Subcutaneous adipose tissue (tissue), 4 donors: ENCODE data around the gene AGRN. TPM values are rescaled to one million over a fixed set of nuclear protein-coding genes. Genes with fewer than 3 reads are reported as not detected.

ENCODE experiments used
- total RNA-seq, 4 donors: library from RNA; depleted of rRNA; stranded (reverse); fragments of >200 nt; gene quantifications; one replicate each; pipeline ENCODE4 v1.1.0, GENCODE V29; 2016
- TF ChIP-seq, protein P1 (sequence below): fragments of 450-650 bp; IDR thresholded peaks from one replicate; pipeline ENCODE4 v1.5.1; 2016; ENCODE audit warnings: low read depth, mild to moderate bottlenecking, control low read depth, antibody characterized with exemption, moderate library complexity

AGRN gene
- total RNA-seq, 4 donors from 2014 or later: 3.8 to 13.2 (median 10.5) TPM

GRCh38 chr1:1060281-1061000 lies 40.5 kb downstream of the AGRN start:
- TF ChIP-seq, protein P1, sequence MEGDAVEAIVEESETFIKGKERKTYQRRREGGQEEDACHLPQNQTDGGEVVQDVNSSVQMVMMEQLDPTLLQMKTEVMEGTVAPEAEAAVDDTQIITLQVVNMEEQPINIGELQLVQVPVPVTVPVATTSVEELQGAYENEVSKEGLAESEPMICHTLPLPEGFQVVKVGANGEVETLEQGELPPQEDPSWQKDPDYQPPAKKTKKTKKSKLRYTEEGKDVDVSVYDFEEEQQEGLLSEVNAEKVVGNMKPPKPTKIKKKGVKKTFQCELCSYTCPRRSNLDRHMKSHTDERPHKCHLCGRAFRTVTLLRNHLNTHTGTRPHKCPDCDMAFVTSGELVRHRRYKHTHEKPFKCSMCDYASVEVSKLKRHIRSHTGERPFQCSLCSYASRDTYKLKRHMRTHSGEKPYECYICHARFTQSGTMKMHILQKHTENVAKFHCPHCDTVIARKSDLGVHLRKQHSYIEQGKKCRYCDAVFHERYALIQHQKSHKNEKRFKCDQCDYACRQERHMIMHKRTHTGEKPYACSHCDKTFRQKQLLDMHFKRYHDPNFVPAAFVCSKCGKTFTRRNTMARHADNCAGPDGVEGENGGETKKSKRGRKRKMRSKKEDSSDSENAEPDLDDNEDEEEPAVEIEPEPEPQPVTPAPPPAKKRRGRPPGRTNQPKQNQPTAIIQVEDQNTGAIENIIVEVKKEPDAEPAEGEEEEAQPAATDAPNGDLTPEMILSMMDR: no peak

DNA sequence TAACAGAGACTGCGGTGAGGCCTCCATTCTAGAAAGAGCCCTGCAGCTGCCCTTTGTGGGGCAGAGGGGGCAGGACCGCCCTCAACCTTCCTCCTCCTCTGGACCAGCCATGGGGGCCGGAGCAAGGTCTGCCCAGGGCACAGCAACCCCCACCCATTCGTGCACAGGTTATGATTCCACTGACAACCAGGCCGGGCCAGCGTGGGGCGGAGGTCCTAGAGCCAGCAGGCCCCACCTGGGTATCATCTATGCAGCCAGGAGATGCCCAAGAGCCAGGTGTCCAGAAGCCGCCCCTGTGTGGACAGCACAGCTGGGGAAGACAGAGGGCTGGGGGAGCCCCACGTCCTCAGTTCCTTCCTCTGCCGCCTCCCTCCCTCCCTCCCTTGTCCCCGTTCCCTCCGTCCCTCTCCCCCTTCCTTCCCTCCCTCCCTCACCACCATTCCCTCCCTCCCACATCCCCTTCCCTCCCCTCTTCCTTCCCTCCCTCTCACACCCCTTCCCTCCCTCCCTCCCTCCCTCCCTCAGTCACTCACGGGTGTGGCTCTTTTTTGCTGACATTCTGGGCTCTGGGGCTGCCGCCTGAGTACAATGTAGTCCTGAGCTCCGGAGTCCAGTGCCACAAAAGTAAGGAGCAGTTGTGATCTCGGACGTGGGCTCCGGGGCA lies 41.9 kb downstream of the AGRN start:
- TF ChIP-seq, protein P1: no peak

DNA sequence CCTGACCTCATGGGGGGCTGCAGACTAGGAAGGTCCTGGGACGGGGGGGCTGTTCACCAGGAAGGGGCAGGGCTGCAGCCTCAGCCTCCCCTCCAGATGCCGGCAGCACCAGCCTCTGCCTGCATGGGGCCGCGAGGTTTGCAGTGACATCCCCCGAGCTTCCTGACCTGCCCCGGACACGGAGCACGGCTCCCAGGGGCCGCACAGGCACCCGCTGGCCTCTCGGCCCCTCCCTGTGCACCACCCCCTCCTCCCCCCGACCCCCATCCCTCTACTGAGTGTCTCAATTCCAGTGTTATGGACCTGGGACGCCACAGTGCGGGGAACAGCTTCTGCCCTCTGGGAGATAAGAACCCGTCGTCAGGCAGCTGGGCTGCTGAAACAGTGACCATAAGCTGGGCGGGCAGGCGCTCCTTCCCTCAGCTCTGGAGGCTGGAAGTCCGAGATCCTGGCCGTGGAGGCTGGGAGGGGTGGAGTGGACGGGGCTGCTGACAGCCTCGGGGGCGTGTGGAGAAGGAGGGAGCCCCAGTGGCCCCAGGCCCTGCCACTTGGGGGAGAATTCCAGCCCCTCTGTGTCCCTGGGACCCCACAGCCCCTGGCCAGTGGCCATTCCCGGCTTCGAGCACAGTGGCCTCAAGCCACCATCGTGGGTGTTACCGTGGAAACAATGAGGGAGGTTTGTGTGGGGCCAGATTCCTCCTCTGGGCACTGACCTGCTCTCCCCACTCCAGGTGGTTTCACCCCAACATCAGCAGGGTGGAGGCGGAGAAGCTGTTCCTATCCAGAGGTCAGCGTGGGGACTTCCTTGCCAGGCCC lies 42.6 kb downstream of the AGRN start:
- TF ChIP-seq, protein P1: no peak

- TF ChIP-seq, protein P1: no peak
Observed at GRCh38 chr1:1063261-1063944, 43.5 kb downstream of the AGRN start.

DNA sequence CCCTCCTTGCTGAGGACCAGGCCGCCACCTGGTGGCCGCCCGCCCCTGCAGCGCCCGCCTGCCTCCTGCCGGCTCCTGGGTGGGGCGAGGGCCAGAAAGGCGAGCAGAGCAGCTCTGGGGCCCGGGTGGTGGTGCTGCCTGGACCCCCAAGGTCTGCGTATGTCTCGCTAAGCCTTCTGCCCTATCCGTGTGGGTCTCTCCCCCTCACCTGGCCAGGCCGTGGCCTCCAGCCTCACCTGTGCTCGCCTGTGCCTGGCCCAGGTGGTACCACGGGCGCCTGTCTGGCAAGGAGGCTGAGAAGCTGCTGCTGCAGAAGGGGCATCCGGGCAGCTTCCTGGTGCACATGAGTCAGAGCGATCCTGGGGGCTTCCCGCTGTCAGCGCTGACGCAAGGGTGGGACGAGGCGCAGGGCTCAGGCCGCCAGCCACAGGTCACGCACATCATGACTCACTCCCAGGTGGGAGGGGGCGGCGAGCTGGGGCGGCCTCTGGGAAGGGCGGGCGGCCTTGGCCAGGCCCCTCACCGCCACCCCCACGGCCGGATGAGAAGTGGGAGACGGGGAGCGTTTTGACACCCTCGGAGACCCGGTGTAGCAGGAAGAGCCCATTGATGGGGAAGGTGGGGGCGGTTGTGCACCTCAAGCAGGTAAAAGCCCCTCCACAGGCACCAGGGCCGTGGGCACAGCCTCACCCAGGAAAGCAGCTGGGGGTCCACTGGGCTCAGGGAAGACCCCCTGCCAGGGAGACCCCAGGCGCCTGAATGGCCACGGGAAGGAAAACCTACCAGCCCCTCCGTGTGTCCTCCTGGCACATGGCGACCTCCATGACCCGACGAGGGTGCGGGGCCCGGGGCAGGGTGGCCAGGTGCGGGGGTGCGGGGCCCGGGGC lies 44.3 kb downstream of the AGRN start:
- TF ChIP-seq, protein P1: no peak

GRCh38 chr1:1065265-1065939 lies 45.5 kb downstream of the AGRN start:
- TF ChIP-seq, protein P1: no peak
